GM19193 (cell line): Measurements from ENCODE around the gene NSF.

Experiments used
- POLR2A ChIP-seq: IDR thresholded peaks from 4 replicates; pipeline ENCODE4 v1.6.1; 2011; ENCODE audit not compliant: insufficient read depth, insufficient read length; ENCODE audit errors: extremely low read depth

NSF gene

GRCh38 chr17:46795379-46795952, 205.0 kb downstream of the NSF start:
- TF ChIP-seq POLR2A, result no peak

- no peak for TF ChIP-seq POLR2A
Observed at GRCh38 chr17:46796084-46796483, 205.6 kb downstream of the NSF start.

GRCh38 chr17:46796524-46796923, 206.1 kb downstream of the NSF start:
- no peak for TF ChIP-seq POLR2A

GRCh38 chr17:46796956-46797530, 206.6 kb downstream of the NSF start:
- TF ChIP-seq POLR2A, result no peak

- no peak for TF ChIP-seq POLR2A
Observed at GRCh38 chr17:46800573-46800972, 210.1 kb downstream of the NSF start.

- TF ChIP-seq POLR2A, result no peak
Observed at GRCh38 chr17:46802800-46803199, 212.3 kb downstream of the NSF start.

GRCh38 chr17:46803544-46803943, 213.1 kb downstream of the NSF start:
- no peak for TF ChIP-seq POLR2A

GRCh38 chr17:46805771-46806170, 215.3 kb downstream of the NSF start:
- no peak for TF ChIP-seq POLR2A
